HepG2 (cell line): ENCODE measurements around the gene PTH1R.

Source experiments
- CCAR2 ChIP-seq: fragments of 200-400 bp; formaldehyde crosslinking; optimal IDR thresholded peaks from 2 replicates; pipeline ENCODE3; 2018; ENCODE audit warnings: low read depth, mild to moderate bottlenecking, low read length, moderate library complexity
- CTCF ChIP-seq: sonication (generic); formaldehyde crosslinking; IDR thresholded peaks from 2 replicates; pipeline ENCODE4 v1.5.0; 2020; ENCODE audit warnings: mild to moderate bottlenecking, missing genetic modification reagents, moderate library complexity
- GABPA ChIP-seq, 2 experiments: IDR thresholded peaks; 2 replicates each; pipeline ENCODE4 v1.6.1; 2011 to 2016; ENCODE audit warnings: low read depth in 2 of 2, low read length in 1 of 2, missing biosample characterization in 1 of 2, missing genetic modification characterization in 1 of 2
- JUND ChIP-seq: sonication (generic); formaldehyde crosslinking; IDR thresholded peaks from 2 replicates; pipeline ENCODE4 v1.8.0; 2022; ENCODE audit warnings: mild to moderate bottlenecking, missing genetic modification reagents
- KDM5B ChIP-seq: sonication (generic); formaldehyde crosslinking; IDR thresholded peaks from 2 replicates; pipeline ENCODE4 v1.4.0; 2020; ENCODE audit warnings: missing genetic modification reagents, mild to moderate bottlenecking, borderline replicate concordance
- MAFF ChIP-seq: IDR thresholded peaks from 2 replicates; pipeline ENCODE4 v1.6.1; 2011; ENCODE audit warnings: low read depth, low read length, improper control_type of control experiment
- MATR3 ChIP-seq: sonication (generic); formaldehyde crosslinking; IDR thresholded peaks from 2 replicates; pipeline ENCODE4 v1.4.0; 2020; ENCODE audit warnings: missing genetic modification reagents
- MAX ChIP-seq: IDR thresholded peaks from 2 replicates; pipeline ENCODE4 v1.6.1; 2012; ENCODE audit warnings: inconsistent platforms
- RAD21 ChIP-seq: fragments of 450-650 bp; formaldehyde crosslinking; IDR thresholded peaks from 2 replicates; pipeline ENCODE4 v1.5.0; 2020; ENCODE audit warnings: mild to moderate bottlenecking
- TAF1 ChIP-seq: sonication (generic); formaldehyde crosslinking; IDR thresholded peaks from 2 replicates; pipeline ENCODE4 v1.4.0; 2020; ENCODE audit warnings: missing genetic modification reagents
- ZFY ChIP-seq: sonication (generic); formaldehyde crosslinking; IDR thresholded peaks from 2 replicates; pipeline ENCODE4 v1.4.0; 2020; ENCODE audit warnings: missing genetic modification reagents
- ZNF274 ChIP-seq: sonication (generic); formaldehyde crosslinking; IDR thresholded peaks from 2 replicates; pipeline ENCODE4 v1.5.1; 2020; ENCODE audit warnings: mild to moderate bottlenecking, missing genetic modification reagents
- ZNF281 ChIP-seq: sonication (generic); formaldehyde crosslinking; IDR thresholded peaks from 2 replicates; pipeline ENCODE4 v1.4.0; 2020; ENCODE audit warnings: missing genetic modification reagents, borderline replicate concordance

GRCh38 chr3:46898321-46899150, 21.0 kb downstream of the PTH1R start:
- TF ChIP-seq GABPA (IDR thresholded peaks at IDR 0.05; ENCODE audit: low read depth, low read length), result no peak
- TF ChIP-seq GABPA (CRISPR knock-in tag; IDR thresholded peaks at IDR 0.05; ENCODE audit: low read depth), result no peak
- no peak for TF ChIP-seq ZNF274 (CRISPR knock-in tag)
- no peak for TF ChIP-seq TAF1 (CRISPR knock-in tag)
- no peak for TF ChIP-seq MAX
- no peak for TF ChIP-seq MATR3 (CRISPR knock-in tag)
- no peak for TF ChIP-seq RAD21
- no peak for TF ChIP-seq CTCF (CRISPR knock-in tag)
- no peak for TF ChIP-seq ZFY (CRISPR knock-in tag)
- TF ChIP-seq CCAR2, result no peak
- TF ChIP-seq JUND, result no peak
- no peak for TF ChIP-seq KDM5B (CRISPR knock-in tag)
- no peak for TF ChIP-seq MAFF
- no peak for TF ChIP-seq ZNF281
